T-helper 1 cell (primary cell): ENCODE data around the gene GOLT1A.

Source experiments
- DNase-seq, 5 donors: peaks; one replicate each; pipeline ENCODE4 v3.0.0-alpha.2; 2012 to 2020

The GOLT1A gene

DNA sequence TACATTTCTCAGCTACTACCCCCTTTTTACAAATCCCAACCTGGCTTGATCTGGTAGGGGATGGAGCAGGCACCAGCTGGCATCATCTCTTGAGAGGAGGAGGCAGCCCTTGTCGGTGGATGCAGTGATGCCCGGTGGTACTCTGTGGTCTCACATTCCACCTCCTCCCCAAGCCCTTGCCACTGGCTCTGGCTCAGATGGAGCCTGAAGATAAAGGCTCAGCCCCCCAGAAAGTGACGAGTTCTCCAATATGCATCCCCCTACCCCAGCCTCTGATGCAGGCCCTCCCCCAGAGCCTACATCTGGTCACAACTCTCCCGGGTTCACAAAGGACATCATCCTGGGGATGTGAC is 3.8 kb upstream of the GOLT1A start:
- no peak for DNase-seq

- no peak for DNase-seq
Measured at GRCh38 chr1:204216880-204217647, 3.3 kb upstream of the GOLT1A start.

DNA sequence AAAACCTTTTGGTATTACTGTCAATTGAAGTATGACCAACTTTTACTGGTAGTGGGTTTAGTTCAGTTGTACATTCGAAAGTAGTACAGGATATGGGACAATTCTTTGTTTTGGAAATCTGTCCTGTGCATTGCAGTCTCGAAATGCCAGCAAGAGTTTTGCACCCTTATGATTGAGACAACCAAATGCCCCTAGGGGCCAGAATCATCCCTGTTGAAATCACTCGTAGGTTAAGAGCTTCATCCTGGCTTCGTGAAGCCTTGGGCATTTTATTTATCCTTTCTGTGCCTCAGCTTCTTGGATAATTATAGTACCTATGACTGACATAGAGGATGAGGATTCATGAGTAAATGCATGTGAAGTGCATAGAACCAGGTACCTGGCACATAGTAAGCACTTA is 2.4 kb upstream of the GOLT1A start:
- DNase-seq, result no peak

DNA sequence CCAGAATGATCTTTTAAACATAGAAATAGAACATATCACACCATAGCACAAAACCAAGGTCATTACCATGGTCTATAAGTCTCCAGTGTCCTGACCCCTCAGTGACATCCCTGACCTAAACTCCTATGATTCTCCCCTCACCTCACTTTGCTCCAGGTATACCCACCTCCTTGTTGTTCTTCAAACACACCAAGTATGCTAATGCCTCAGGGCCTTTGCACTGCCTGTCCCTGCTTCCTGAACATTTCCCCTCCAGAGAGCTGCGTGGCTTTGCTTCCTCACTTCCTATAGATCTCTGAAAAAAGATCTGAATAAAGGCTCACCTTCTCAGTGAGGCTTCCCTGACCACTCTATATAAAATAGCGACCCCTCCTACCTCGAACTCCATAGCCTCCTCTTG is 1.1 kb downstream of the GOLT1A start:
- DNase-seq, result no peak

- DNase-seq, result no peak
Measured at GRCh38 chr1:204211046-204211445, 2.7 kb downstream of the GOLT1A start.

DNA sequence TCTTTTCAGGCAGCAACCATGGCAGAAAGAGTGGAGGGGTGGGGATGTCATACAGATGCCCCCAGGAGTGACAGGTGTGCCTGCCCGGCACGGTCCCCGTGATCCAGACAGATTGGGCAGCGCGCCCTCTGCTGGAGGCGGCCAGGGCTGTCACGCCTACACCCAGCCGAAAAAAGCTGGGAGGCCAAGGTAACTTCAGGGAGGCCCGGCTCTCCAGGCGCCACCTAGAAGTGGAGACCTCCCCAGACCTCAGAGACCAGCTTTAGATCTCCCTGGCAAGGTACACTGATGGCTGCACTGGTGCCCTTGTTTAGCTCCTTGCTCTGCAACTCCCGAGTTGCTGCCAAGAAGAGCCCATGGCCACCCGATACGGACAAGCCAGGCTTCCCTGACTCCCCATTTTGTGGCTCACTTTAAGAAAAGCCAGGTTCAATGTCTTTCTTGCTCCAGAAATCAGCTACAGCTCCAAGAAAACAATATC is 6.6 kb downstream of the GOLT1A start:
- DNase-seq, result peak; percentile 35 to 61 (median 54)

GRCh38 chr1:204206121-204206520 is 7.7 kb downstream of the GOLT1A start:
- no peak for DNase-seq

DNA sequence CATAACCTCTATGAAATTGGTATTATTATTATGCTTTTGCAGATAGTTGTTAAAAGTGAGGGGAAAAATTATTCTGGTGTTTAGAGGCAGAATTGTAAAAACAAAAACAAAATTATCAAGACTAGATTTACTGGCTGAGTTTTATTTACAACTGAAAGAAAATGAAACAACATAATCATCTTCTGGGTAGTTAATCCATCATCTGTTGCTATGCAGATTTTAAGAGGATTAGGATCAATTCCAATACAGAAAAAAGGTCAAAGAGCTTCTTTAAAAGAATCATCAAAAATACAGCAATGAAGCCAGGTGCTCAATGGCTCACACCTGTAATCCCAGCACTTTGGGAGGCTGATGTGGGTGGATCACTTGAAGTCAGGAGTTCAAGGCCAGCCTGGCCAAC is 8.3 kb downstream of the GOLT1A start:
- no peak for DNase-seq

- DNase-seq, result no peak
Measured at GRCh38 chr1:204204944-204205343, 8.8 kb downstream of the GOLT1A start.

DNA sequence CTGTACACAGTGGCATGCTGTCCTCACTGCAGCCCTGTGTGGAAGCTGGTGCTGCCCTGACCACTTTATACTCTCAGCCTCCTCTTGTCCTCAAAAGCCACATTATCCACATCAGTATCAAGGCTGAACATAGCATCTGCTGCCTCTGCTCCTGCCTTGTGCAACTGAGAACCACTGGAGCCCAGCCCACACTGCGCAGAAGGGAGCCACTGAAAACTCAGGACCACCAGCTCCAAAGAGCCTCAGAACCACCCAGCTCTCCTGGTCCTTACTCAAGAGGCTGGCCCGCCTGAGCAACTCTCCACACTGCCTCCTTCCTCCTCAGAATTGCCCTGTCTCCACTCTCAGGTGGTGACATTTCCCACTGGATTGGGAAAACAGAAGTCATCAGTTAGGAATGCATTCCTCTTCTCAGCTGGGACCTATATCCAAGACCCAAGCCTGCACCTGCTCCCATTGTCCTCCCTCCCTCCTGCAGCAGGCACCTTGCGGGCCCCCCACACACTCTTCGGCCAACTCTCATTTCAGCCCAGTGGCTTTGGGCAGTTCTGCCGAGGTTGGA is 10.5 kb downstream of the GOLT1A start:
- no peak for DNase-seq

DNA sequence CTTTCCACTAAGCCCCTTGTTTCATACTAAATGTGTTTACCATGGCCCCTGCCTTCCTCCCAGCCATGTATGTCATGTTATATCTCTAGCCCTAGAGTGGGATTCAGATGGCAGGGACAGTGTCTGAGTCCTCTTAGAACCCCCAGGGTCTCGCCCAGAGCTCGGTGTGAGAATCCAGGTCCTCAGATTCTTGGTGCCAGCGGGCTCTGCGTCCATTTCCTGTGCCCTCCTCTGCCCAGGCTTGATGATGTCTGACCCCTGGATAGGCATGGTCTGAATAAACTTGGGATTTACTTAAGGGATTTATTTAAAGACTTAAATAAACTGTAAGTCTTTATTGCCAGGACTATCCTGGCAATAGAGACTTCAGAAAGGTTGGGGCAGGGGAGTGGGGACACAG is 11.3 kb downstream of the GOLT1A start:
- DNase-seq, result no peak

DNA sequence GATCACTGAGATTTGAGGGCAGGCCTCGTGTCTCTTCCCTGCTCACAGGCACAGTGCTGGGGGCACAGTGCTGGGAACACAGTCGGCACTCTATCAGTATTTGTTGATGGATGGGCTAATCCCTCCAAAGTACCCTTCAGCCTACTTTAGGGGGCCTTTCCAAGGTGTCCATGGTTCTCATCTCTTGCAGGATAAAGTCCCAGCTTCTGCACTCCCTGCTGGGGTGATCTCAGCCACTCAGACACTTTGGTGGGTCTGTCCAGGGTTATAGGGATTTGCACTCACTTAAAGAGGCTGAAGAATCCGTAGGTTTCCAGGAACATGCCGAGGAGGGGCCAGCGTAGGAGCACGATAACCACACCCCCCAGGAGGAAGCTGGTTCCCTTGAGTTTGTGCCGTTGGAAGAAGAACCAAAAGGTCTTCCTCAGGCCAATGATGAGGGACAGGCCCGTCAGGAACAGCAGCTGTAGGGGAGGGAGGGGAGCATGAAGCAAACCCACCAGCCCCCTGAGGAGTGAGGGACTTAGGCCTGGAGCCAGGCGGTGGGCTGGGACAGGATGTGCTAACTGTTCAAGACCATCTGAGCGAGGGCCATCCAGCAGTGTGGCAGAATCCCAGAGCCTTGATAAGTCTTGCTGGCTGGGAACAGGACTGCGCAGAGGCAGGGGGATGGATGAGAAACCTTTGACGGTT is 12.3 kb downstream of the GOLT1A start:
- DNase-seq, result no peak

DNA sequence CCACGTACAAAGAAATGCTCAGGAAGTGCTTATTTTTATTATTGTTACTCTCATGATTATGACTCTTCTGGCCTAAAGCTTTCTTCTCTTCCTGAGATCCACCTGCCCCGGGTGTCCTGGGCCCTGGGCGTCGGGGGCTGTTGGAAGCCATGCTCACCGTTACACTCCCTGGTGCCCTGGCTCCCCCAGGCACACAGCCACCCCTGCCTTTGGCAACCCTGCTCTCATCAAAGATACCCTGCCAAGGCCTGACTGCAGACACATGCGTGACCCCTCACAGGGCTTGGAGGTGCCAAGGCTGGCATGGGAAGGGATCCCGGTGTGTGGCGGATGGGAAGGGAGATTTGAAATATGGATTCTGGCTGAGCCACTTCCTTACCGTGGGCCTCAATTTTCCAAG is 14.2 kb downstream of the GOLT1A start:
- no peak for DNase-seq

GRCh38 chr1:204198348-204199340 is 15.1 kb downstream of the GOLT1A start:
- DNase-seq, result no peak

DNA sequence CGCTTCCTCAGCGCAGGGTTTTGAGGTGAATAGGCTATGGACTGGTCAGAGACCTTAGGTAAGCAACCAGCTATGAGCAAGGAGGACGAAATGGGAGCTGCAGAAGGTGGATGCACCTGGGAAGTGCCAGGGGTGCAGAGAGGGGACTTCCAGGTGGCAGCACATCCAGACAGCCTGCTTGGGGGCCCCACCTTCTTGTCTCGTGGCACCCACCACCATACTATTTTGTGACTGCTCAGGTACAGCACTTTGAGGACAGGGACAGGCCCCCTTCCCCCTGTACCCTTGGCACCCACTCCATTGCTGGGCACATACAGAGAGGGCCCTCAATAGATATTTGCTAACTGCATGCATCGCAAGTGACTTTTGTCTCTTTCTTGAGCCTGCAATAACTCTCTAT is 16.7 kb downstream of the GOLT1A start:
- DNase-seq, result no peak

GRCh38 chr1:204196068-204196795 is 17.6 kb downstream of the GOLT1A start, which contains the start of gene KISS1:
KISS1 (minus strand) TSS chr1:204196491; CDS start chr1:204192876, 3,615 bp downstream.
- DNase-seq, result no peak

GRCh38 chr1:204194771-204195170 is 19.0 kb downstream of the GOLT1A start:
- no peak for DNase-seq

- DNase-seq, result no peak
Measured at GRCh38 chr1:204194080-204194479, 19.7 kb downstream of the GOLT1A start.

DNA sequence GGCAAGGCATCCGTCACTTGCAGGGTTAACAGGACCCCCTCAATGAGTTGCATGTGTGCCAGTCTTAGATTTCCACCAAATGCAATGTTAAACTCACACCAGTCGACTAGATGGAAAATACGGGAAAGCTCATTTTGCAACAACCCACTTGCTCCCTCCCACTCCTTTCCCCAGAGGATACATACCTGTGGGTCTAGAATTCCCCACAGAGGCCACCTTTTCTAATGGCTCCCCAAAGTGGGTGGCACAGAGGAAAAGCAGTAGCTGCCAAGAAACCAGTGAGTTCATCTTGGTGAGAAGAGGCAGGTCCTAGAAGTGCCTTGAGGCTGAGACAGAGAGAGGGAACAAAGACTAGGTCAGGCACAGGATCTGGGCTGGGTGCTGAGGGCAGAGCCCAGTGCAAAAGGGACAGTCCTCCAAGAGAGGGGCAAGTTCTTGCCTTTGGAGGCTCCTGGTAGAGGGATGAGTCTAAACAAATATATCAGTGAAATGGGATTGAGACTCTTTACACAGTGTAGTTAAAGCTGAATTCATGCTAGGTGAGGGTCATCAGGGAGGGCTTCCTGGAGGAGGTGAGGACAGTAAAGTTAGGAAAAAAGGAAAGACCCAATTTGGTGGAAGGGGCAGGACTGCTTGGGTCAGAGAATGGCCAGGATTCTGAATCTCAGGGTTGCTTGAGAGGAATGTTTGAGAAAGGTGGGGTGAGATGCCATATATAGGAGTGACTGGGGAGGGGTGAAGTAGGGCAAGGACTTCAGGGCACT is 21.0 kb downstream of the GOLT1A start:
- DNase-seq, result no peak

DNA sequence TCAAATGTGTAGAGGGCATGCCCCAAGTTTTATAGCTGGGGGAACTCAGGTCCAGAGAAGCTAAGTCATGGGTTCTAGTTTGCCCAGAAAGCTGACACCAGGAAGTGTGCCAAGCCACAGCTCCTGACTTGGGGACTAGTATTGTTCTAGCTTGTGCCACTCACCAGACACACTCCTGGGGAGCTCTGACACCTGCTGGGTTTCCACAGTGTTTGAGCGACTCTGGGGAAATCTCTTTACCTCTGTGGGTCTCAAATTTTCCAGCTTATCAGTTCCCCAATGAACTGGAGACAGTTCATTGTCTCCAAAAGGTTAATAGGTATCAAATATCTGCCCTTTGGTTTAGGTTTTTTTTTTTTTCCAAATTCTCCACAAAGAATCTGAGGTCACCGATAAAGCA is 21.7 kb downstream of the GOLT1A start:
- no peak for DNase-seq

DNA sequence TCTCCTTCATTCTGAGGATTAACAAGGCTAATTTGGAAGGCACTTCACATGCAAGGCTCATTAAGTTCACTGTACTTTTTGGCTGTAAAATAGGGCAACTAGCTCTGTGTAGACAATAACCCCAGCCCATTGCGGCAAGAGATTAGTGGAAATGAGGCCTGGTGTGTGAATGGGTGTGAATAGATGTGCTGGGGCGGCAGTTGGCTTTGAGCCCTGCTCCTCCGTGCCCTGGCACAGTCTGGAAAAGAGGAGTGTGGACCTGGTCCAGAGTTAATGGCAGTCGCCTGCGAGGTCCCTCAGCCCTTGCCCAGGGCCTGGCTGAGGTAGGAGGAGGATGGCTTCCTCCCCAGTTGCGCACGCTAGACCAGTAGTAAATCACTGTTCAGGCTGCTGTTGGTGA is 22.3 kb downstream of the GOLT1A start:
- no peak for DNase-seq
